Measurements from ENCODE around the gene SCYL1.

SCYL1 gene

DNA sequence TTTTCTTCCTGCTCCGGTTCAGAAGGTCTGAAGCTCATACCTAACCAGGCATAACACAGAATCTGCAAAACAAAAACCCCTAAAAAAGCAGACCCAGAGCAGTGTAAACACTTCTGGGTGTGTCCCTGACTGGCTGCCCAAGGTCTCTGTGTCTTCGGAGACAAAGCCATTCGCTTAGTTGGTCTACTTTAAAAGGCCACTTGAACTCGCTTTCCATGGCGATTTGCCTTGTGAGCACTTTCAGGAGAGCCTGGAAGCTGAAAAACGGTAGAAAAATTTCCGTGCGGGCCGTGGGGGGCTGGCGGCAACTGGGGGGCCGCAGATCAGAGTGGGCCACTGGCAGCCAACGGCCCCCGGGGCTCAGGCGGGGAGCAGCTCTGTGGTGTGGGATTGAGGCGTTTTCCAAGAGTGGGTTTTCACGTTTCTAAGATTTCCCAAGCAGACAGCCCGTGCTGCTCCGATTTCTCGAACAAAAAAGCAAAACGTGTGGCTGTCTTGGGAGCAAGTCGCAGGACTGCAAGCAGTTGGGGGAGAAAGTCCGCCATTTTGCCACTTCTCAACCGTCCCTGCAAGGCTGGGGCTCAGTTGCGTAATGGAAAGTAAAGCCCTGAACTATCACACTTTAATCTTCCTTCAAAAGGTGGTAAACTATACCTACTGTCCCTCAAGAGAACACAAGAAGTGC lies 26.7 kb upstream of the SCYL1 start:
- Histone ChIP-seq H3K36me3 (peaks cover 42% of the 10 kb centered on the region), H3K4me3 (ENCODE audit: low read depth, low read length) (peak overlapping the region; percentile 89), H3K9me3 (ENCODE audit: severe bottlenecking) (no peaks in the 10 kb centered on the region), H3K27me3 (ENCODE audit: insufficient read depth, low read depth, severe bottlenecking) (no peaks in the 10 kb centered on the region), H3K27ac (peak overlapping the region; percentile 100)
- TF ChIP-seq, protein P1, sequence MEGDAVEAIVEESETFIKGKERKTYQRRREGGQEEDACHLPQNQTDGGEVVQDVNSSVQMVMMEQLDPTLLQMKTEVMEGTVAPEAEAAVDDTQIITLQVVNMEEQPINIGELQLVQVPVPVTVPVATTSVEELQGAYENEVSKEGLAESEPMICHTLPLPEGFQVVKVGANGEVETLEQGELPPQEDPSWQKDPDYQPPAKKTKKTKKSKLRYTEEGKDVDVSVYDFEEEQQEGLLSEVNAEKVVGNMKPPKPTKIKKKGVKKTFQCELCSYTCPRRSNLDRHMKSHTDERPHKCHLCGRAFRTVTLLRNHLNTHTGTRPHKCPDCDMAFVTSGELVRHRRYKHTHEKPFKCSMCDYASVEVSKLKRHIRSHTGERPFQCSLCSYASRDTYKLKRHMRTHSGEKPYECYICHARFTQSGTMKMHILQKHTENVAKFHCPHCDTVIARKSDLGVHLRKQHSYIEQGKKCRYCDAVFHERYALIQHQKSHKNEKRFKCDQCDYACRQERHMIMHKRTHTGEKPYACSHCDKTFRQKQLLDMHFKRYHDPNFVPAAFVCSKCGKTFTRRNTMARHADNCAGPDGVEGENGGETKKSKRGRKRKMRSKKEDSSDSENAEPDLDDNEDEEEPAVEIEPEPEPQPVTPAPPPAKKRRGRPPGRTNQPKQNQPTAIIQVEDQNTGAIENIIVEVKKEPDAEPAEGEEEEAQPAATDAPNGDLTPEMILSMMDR (IDR thresholded peaks at IDR 0.05; ENCODE audit: low read depth, low read length): no peak
- peak; percentile 52 for DNase-seq

DNA sequence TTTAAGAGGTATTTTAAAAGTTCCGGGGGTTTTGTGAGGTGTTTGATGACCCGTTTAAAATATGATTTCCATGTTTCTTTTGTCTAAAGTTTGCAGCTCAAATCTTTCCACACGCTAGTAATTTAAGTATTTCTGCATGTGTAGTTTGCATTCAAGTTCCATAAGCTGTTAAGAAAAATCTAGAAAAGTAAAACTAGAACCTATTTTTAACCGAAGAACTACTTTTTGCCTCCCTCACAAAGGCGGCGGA lies 26.2 kb upstream of the SCYL1 start:
- H3K27ac ChIP-seq: peak overlapping the region; percentile 100
- TF ChIP-seq, protein P1 (IDR thresholded peaks at IDR 0.05; ENCODE audit: low read depth, low read length): no peak
- no peak for DNase-seq
- no peaks in the 10 kb centered on the region for H3K27me3 ChIP-seq (ENCODE audit: insufficient read depth, low read depth, severe bottlenecking)
- H3K9me3 ChIP-seq (ENCODE audit: severe bottlenecking): no peaks in the 10 kb centered on the region
- H3K36me3 ChIP-seq: peaks cover 47% of the 10 kb centered on the region
- peak overlapping the region; percentile 89 for H3K4me3 ChIP-seq (ENCODE audit: low read depth, low read length)

DNA sequence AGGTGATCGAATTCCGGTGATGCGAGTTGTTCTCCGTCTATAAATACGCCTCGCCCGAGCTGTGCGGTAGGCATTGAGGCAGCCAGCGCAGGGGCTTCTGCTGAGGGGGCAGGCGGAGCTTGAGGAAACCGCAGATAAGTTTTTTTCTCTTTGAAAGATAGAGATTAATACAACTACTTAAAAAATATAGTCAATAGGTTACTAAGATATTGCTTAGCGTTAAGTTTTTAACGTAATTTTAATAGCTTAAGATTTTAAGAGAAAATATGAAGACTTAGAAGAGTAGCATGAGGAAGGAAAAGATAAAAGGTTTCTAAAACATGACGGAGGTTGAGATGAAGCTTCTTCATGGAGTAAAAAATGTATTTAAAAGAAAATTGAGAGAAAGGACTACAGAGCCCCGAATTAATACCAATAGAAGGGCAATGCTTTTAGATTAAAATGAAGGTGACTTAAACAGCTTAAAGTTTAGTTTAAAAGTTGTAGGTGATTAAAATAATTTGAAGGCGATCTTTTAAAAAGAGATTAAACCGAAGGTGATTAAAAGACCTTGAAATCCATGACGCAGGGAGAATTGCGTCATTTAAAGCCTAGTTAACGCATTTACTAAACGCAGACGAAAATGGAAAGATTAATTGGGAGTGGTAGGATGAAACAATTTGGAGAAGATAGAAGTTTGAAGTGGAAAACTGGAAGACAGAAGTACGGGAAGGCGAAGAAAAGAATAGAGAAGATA lies 25.7 kb upstream of the SCYL1 start, which contains the start of gene MALAT1:
Gene MALAT1 (plus strand): TSS at position 69 of the 736 bp plus-strand sequence.
- H3K36me3 ChIP-seq: peaks cover 52% of the 10 kb centered on the region
- no peaks in the 10 kb centered on the region for H3K9me3 ChIP-seq (ENCODE audit: severe bottlenecking)
- H3K27me3 ChIP-seq (ENCODE audit: insufficient read depth, low read depth, severe bottlenecking): no peaks in the 10 kb centered on the region
- H3K4me3 ChIP-seq (ENCODE audit: low read depth, low read length): peak within 1 kb of the TSS; percentile 89
- DNase-seq: peak; percentile 92
- H3K27ac ChIP-seq: peak within 1 kb of the TSS; percentile 100
- TF ChIP-seq, protein P1 (IDR thresholded peaks at IDR 0.05; ENCODE audit: low read depth, low read length): no peak

DNA sequence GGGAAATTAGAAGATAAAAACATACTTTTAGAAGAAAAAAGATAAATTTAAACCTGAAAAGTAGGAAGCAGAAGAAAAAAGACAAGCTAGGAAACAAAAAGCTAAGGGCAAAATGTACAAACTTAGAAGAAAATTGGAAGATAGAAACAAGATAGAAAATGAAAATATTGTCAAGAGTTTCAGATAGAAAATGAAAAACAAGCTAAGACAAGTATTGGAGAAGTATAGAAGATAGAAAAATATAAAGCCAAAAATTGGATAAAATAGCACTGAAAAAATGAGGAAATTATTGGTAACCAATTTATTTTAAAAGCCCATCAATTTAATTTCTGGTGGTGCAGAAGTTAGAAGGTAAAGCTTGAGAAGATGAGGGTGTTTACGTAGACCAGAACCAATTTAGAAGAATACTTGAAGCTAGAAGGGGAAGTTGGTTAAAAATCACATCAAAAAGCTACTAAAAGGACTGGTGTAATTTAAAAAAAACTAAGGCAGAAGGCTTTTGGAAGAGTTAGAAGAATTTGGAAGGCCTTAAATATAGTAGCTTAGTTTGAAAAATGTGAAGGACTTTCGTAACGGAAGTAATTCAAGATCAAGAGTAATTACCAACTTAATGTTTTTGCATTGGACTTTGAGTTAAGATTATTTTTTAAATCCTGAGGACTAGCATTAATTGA lies 25.0 kb upstream of the SCYL1 start:
- no peak for DNase-seq
- no peaks in the 10 kb centered on the region for H3K9me3 ChIP-seq (ENCODE audit: severe bottlenecking)
- H3K27ac ChIP-seq: peak overlapping the region; percentile 100
- H3K4me3 ChIP-seq (ENCODE audit: low read depth, low read length): peak overlapping the region; percentile 89
- TF ChIP-seq, protein P1 (IDR thresholded peaks at IDR 0.05; ENCODE audit: low read depth, low read length): no peak
- H3K27me3 ChIP-seq (ENCODE audit: insufficient read depth, low read depth, severe bottlenecking): no peaks in the 10 kb centered on the region
- H3K36me3 ChIP-seq: peaks cover 59% of the 10 kb centered on the region

DNA sequence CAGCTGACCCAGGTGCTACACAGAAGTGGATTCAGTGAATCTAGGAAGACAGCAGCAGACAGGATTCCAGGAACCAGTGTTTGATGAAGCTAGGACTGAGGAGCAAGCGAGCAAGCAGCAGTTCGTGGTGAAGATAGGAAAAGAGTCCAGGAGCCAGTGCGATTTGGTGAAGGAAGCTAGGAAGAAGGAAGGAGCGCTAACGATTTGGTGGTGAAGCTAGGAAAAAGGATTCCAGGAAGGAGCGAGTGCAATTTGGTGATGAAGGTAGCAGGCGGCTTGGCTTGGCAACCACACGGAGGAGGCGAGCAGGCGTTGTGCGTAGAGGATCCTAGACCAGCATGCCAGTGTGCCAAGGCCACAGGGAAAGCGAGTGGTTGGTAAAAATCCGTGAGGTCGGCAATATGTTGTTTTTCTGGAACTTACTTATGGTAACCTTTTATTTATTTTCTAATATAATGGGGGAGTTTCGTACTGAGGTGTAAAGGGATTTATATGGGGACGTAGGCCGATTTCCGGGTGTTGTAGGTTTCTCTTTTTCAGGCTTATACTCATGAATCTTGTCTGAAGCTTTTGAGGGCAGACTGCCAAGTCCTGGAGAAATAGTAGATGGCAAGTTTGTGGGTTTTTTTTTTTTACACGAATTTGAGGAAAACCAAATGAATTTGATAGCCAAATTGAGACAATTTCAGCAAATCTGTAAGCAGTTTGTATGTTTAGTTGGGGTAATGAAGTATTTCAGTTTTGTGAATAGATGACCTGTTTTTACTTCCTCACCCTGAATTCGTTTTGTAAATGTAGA lies 24.3 kb upstream of the SCYL1 start:
- DNase-seq: no peak
- TF ChIP-seq, protein P1 (IDR thresholded peaks at IDR 0.05; ENCODE audit: low read depth, low read length): no peak
- peak overlapping the region; percentile 100 for H3K27ac ChIP-seq
- peaks cover 66% of the 10 kb centered on the region for H3K36me3 ChIP-seq
- H3K4me3 ChIP-seq (ENCODE audit: low read depth, low read length): peak overlapping the region; percentile 89
- H3K9me3 ChIP-seq (ENCODE audit: severe bottlenecking): no peaks in the 10 kb centered on the region
- no peaks in the 10 kb centered on the region for H3K27me3 ChIP-seq (ENCODE audit: insufficient read depth, low read depth, severe bottlenecking)
